ENCODE data around the gene UBR1.

DNA sequence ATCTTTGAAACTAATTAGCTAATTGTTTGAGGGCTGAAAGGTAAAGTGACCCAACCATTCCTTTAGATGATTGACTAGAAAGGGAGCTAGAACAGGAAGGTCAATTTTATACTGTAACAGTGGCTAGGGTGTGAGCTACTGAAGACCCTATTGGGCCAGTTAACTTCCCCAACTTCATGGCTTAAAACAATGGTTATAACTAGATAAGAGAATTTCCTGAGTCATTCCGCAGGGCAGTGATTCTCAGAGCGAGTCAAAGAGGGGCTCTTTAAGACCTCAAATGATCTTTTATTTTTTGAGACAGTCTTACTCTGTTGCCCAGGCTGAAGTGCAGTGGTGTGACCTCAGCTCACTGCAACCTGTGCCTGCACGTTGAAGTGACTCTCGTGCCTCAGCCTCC, 151.5 kb downstream of the UBR1 start:
- TF ChIP-seq CTCF (conservative IDR thresholded peaks at IDR 0.05; ENCODE audit: low read length) (no peak), EZH2phosphoT487 (IDR thresholded peaks at IDR 0.05; ENCODE audit: borderline replicate concordance, low read depth, low read length) (no peak)

Measured in OCI-LY7 (cell line).